Vagina (tissue), 2 donors: ENCODE data around the gene CASP10.

ENCODE experiments used
- POLR2AphosphoS5 ChIP-seq, 2 donors: sonication (generic); formaldehyde crosslinking; IDR thresholded peaks; one replicate each; pipeline ENCODE4 v1.9.0; 2017; ENCODE audit warnings: antibody characterized with exemption in 2 of 2, mild to moderate bottlenecking in 2 of 2, low read depth in 1 of 2; ENCODE audit not compliant: insufficient read depth in 1 of 2
- TF ChIP-seq, protein P1 (sequence below), 3 experiments: fragments of 450-650 bp in 2 of 3; fragments of 200-600 bp in 1 of 3; sonication (generic) in 1 of 3; IDR thresholded peaks; one replicate each; pipeline ENCODE4 v1.5.1; 2017 to 2019; ENCODE audit warnings: antibody characterized with exemption in 3 of 3, mild to moderate bottlenecking in 2 of 3, moderate library complexity in 2 of 3

DNA sequence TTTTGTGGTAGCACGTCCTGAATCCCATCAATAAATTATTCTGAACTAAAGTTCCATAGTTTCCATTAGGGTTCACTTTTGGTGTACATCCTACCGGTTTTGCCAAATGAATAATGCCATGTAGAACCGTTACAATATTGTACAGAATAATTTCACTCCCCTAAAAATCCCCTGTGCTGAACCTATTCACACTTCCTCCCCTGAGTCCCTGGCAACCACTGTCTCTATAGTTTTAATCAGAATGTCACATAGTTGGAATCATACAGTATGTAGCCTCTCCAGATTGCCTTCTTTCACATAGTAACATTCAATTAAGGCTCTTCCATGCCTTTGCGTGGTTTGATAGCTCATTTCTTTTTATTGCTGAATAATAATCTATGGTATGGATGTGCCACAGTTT, 67.8 kb downstream of the CASP10 start:
- TF ChIP-seq, protein P1, sequence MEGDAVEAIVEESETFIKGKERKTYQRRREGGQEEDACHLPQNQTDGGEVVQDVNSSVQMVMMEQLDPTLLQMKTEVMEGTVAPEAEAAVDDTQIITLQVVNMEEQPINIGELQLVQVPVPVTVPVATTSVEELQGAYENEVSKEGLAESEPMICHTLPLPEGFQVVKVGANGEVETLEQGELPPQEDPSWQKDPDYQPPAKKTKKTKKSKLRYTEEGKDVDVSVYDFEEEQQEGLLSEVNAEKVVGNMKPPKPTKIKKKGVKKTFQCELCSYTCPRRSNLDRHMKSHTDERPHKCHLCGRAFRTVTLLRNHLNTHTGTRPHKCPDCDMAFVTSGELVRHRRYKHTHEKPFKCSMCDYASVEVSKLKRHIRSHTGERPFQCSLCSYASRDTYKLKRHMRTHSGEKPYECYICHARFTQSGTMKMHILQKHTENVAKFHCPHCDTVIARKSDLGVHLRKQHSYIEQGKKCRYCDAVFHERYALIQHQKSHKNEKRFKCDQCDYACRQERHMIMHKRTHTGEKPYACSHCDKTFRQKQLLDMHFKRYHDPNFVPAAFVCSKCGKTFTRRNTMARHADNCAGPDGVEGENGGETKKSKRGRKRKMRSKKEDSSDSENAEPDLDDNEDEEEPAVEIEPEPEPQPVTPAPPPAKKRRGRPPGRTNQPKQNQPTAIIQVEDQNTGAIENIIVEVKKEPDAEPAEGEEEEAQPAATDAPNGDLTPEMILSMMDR (IDR thresholded peaks at IDR 0.05) = no peak
- no peak for TF ChIP-seq POLR2AphosphoS5 (IDR thresholded peaks at IDR 0.05; ENCODE audit: insufficient read depth in 1 of 2, low read depth in 1 of 2)
